B cell (primary cell): ENCODE results near the gene PTCD3.

ENCODE experiments used
- CTCF ChIP-seq: fragments of 200-600 bp; IDR thresholded peaks from one replicate; pipeline ENCODE4 v1.8.0; 2022; ENCODE audit warnings: antibody characterized with exemption, mild to moderate bottlenecking
- EZH2 ChIP-seq: IDR thresholded peaks from 2 replicates; pipeline ENCODE4 v1.6.1; 2012; ENCODE audit warnings: borderline replicate concordance, low read depth, mild to moderate bottlenecking, moderate library complexity, low read length; ENCODE audit not compliant: insufficient read depth, poor library complexity, severe bottlenecking

GRCh38 chr2:86170449-86170848 lies 64.4 kb downstream of the PTCD3 start:
- TF ChIP-seq EZH2: no peak
- no peak for TF ChIP-seq CTCF
